Measurements from ENCODE around the gene BHMT2. TPM values are rescaled to one million over a fixed set of nuclear protein-coding genes. Genes with fewer than 3 reads are reported as not detected.

Gene BHMT2
- total RNA-seq, 1 donor from 2014 or later, result 3.9 TPM

DNA sequence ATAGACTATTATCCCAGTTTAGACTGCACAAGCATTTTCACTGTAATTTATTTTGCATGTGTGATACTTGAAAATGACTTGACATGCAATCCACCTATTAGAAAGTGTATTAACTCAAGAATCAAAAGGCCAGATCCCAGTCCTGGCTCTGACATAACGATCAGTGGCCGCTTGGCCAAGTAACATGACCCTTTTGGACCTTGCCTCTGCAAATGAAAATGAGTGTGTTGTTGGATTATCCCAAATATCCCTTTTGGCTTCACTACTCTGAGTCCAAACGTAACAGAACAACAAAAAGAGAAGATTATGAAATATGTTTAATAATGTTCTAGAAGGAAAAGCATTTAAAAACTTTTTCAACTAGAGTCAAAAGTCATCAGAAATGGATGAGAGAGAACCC lies 19.1 kb upstream of the BHMT2 start:
- DNase-seq (no peak), ATAC-seq (no peak)
- intact Hi-C loops (cut with DNase I), result no loop called here
- Histone ChIP-seq H3K9me3 (peaks cover 7% of the 10 kb centered on the region), H3K27ac (no peak overlapping the region), H3K4me3 (no peak overlapping the region), H3K4me1 (no peaks in the 10 kb centered on the region), H3K27me3 (ENCODE audit: low read depth) (no peaks in the 10 kb centered on the region), H3K36me3 (no peaks in the 10 kb centered on the region)
- TF ChIP-seq, protein P1, sequence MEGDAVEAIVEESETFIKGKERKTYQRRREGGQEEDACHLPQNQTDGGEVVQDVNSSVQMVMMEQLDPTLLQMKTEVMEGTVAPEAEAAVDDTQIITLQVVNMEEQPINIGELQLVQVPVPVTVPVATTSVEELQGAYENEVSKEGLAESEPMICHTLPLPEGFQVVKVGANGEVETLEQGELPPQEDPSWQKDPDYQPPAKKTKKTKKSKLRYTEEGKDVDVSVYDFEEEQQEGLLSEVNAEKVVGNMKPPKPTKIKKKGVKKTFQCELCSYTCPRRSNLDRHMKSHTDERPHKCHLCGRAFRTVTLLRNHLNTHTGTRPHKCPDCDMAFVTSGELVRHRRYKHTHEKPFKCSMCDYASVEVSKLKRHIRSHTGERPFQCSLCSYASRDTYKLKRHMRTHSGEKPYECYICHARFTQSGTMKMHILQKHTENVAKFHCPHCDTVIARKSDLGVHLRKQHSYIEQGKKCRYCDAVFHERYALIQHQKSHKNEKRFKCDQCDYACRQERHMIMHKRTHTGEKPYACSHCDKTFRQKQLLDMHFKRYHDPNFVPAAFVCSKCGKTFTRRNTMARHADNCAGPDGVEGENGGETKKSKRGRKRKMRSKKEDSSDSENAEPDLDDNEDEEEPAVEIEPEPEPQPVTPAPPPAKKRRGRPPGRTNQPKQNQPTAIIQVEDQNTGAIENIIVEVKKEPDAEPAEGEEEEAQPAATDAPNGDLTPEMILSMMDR (IDR thresholded peaks at IDR 0.05), result no peak

GRCh38 chr5:79053321-79053720 lies 16.2 kb upstream of the BHMT2 start:
- H3K27me3 ChIP-seq (ENCODE audit: low read depth), result no peaks in the 10 kb centered on the region
- H3K4me1 ChIP-seq, result no peaks in the 10 kb centered on the region
- DNase-seq, result no peak
- H3K4me3 ChIP-seq, result no peak overlapping the region
- no peak overlapping the region for H3K27ac ChIP-seq
- TF ChIP-seq, protein P1 (IDR thresholded peaks at IDR 0.05), result no peak
- ATAC-seq, result no peak
- H3K36me3 ChIP-seq, result no peaks in the 10 kb centered on the region
- intact Hi-C loops (cut with DNase I), result no loop called here
- H3K9me3 ChIP-seq, result peaks cover 7% of the 10 kb centered on the region

DNA sequence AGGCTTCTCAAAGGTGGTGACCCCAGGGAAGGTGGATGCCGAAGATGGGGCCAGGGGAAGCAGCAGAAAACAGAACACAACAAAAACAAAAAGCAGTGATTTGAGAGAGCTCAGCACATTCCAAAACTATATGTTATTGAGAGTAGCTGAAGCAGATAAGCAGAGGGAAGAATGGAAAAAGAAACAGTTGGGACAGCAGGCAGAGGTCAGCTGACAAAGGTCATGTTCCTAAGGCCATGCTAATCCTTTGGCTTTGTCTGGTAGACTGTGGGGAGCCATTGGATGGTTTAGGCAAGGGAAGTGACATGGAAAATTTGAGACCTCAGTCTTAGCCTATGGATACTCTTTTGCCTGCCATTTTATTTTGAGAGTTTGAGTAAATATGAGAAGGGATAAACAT lies 14.6 kb upstream of the BHMT2 start:
- ATAC-seq, result no peak
- TF ChIP-seq, protein P1 (IDR thresholded peaks at IDR 0.05), result no peak
- intact Hi-C loops (cut with DNase I), result no loop called here

GRCh38 chr5:79056847-79057246 lies 12.7 kb upstream of the BHMT2 start:
- intact Hi-C loops (cut with DNase I), result no loop called here
- Histone ChIP-seq H3K4me3 (no peak overlapping the region), H3K27me3 (ENCODE audit: low read depth) (no peaks in the 10 kb centered on the region), H3K27ac (no peak overlapping the region), H3K4me1 (no peaks in the 10 kb centered on the region), H3K9me3 (peaks cover 5% of the 10 kb centered on the region), H3K36me3 (no peaks in the 10 kb centered on the region)
- no peak for ATAC-seq
- TF ChIP-seq, protein P1 (IDR thresholded peaks at IDR 0.05), result no peak
- DNase-seq, result no peak

More for the DNA sequence above, 14.6 kb upstream of the BHMT2 start:
- peaks cover 7% of the 10 kb centered on the region for H3K9me3 ChIP-seq
- no peak for DNase-seq
- no peak overlapping the region for H3K27ac ChIP-seq
- no peak overlapping the region for H3K4me3 ChIP-seq
- no peaks in the 10 kb centered on the region for H3K36me3 ChIP-seq
- H3K4me1 ChIP-seq, result no peaks in the 10 kb centered on the region
- H3K27me3 ChIP-seq (ENCODE audit: low read depth), result no peaks in the 10 kb centered on the region

GRCh38 chr5:79059674-79060073 lies 9.9 kb upstream of the BHMT2 start:
- no peak overlapping the region for H3K27ac ChIP-seq
- ATAC-seq (no peak), DNase-seq (no peak)
- H3K4me3 ChIP-seq, result no peak overlapping the region
- no peaks in the 10 kb centered on the region for H3K27me3 ChIP-seq (ENCODE audit: low read depth)
- TF ChIP-seq, protein P1 (IDR thresholded peaks at IDR 0.05), result no peak
- no peaks in the 10 kb centered on the region for H3K36me3 ChIP-seq
- H3K4me1 ChIP-seq, result no peaks in the 10 kb centered on the region
- intact Hi-C loops (cut with DNase I), result no loop called here
- no peaks in the 10 kb centered on the region for H3K9me3 ChIP-seq

DNA sequence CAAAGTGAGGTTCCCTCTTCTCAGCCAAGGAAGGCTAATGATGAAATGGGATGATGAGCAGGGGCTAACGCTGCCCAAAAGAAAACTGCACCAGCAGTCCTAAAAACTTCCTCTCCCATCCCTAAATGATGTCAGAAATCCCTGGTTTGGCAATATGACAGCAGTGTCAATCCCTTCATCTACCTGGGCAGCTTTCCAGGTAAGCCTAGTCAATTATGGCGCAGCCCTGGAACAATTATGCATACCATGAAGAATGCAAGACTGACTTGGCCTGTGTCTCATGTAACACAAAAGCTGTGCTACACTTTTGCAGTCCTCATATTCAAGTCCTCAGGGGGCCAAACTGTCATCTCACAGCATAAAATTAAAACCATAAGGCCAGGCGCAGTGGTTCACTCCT lies 7.1 kb upstream of the BHMT2 start:
- Histone ChIP-seq H3K4me3 (no peak overlapping the region), H3K9me3 (no peaks in the 10 kb centered on the region), H3K4me1 (no peaks in the 10 kb centered on the region), H3K27ac (no peak overlapping the region), H3K36me3 (no peaks in the 10 kb centered on the region), H3K27me3 (ENCODE audit: low read depth) (no peaks in the 10 kb centered on the region)
- no peak for ATAC-seq
- no peak for DNase-seq
- intact Hi-C loops (cut with DNase I), result no loop called here
- TF ChIP-seq, protein P1 (IDR thresholded peaks at IDR 0.05), result no peak

Data from lower lobe of right lung (tissue), 2 donors.